ENCODE results near the gene BSN. TPM values are rescaled to one million over a fixed set of nuclear protein-coding genes. Genes with fewer than 3 reads are reported as not detected.
"Not testable (repeated sequence)": the region's sequence is repeated elsewhere in the genome, so short reads cannot be mapped to it uniquely, and the experiment has no call there.

The BSN gene
- total and polyA plus RNA-seq, 5 experiments from 2014 or later, result 0.19 to 0.23 (median 0.22) TPM; not detected in 2

- Mint-ChIP-seq H3K4me1 (peaks cover 5 to 27% (median 16%) of the 10 kb centered on the region in 4 donors), H3K36me3 (no peaks in the 10 kb centered on the region), H3K9me3 (no peaks in the 10 kb centered on the region), H3K27me3 (peaks cover 0 to 22% (median 8%) of the 10 kb centered on the region in 5 donors), H3K4me3 (peak overlapping the region in 4 of 10 donors; percentile 32 to 64 (median 62)), H3K27ac (peak overlapping the region in 1 of 10 donors; percentile 17)
- POLR2A ChIA-PET, result interaction anchor here (0.6 kb wide), 1 partner anchor 258 kb away, joined by 5 read pairs; no protein-coding TSS in a partner anchor
- ATAC-seq (no peak), DNase-seq (peak in 1 of 10 donors; percentile 11)
Observed at GRCh38 chr3:49552087-49552486, 2.2 kb upstream of the BSN start.

- ATAC-seq (no peak), DNase-seq (no peak)
- Mint-ChIP-seq H3K27me3 (peaks cover 0 to 26% (median 10%) of the 10 kb centered on the region in 5 donors), H3K9me3 (no peaks in the 10 kb centered on the region), H3K4me3 (peak overlapping the region; percentile 85 to 94 (median 90)), H3K36me3 (no peaks in the 10 kb centered on the region), H3K4me1 (peaks cover 5 to 27% (median 16%) of the 10 kb centered on the region in 4 donors), H3K27ac (peak overlapping the region in 5 of 10 donors; percentile 23 to 91 (median 87))
- POLR2A ChIA-PET, result interaction anchor here (0.6 kb wide), 1 partner anchor 47 kb away, joined by 3 read pairs; no protein-coding TSS in a partner anchor
Observed at GRCh38 chr3:49553324-49553691, 969 bp upstream of the BSN start.

- H3K9me3 Mint-ChIP-seq, result no peaks in the 10 kb centered on the region
- DNase-seq, result peak in 3 of 10 donors; percentile 46 to 72 (median 69)
- POLR2A ChIA-PET, result interaction anchor here (0.9 to 1.1 kb wide), 3 partner anchors 15 to 214 kb away, joined by 3 to 7 read pairs (median 3); partner anchors contain the start of gene USP4
- peak; percentile 66 to 80 for ATAC-seq
- peaks cover 0 to 3% (median 0%) of the 10 kb centered on the region in 3 donors for H3K36me3 Mint-ChIP-seq
- H3K4me3 Mint-ChIP-seq, result peak overlapping the region; percentile 58 to 92 (median 74)
- H3K27me3 Mint-ChIP-seq, result peaks cover 6 to 36% (median 10%) of the 10 kb centered on the region in 5 donors
- H3K27ac Mint-ChIP-seq, result peak overlapping the region in 2 of 10 donors; percentile 18 to 24
- peaks cover 5 to 27% (median 16%) of the 10 kb centered on the region in 4 donors for H3K4me1 Mint-ChIP-seq
Observed at GRCh38 chr3:49554633-49555265, 472 bp downstream of the BSN start.

- no peak for ATAC-seq
- H3K4me3 Mint-ChIP-seq, result peak overlapping the region in 1 of 10 donors; percentile 38
Observed at GRCh38 chr3:49556500-49557275, 2.4 kb downstream of the BSN start.

GRCh38 chr3:49563040-49563578 is 8.8 kb downstream of the BSN start:
- Mint-ChIP-seq H3K9me3 (no peaks in the 10 kb centered on the region), H3K27ac (no peak overlapping the region), H3K4me1 (no peaks in the 10 kb centered on the region), H3K36me3 (peaks cover 0 to 3% (median 0%) of the 10 kb centered on the region in 3 donors), H3K27me3 (peaks cover 3 to 26% (median 20%) of the 10 kb centered on the region in 5 donors), H3K4me3 (no peak overlapping the region)
- DNase-seq, result peak in 1 of 10 donors; percentile 26
- ATAC-seq, result no peak
- POLR2A ChIA-PET, result no interaction called here

More at GRCh38 chr3:49556500-49557275, 2.4 kb downstream of the BSN start:
- peaks cover 9 to 41% (median 12%) of the 10 kb centered on the region in 5 donors for H3K27me3 Mint-ChIP-seq
- peaks cover 0 to 3% (median 0%) of the 10 kb centered on the region in 3 donors for H3K36me3 Mint-ChIP-seq
- peaks cover 5 to 25% (median 16%) of the 10 kb centered on the region in 4 donors for H3K4me1 Mint-ChIP-seq
- no peak overlapping the region for H3K27ac Mint-ChIP-seq
- POLR2A ChIA-PET, result no interaction called here
- peak in 1 of 10 donors; percentile 53 for DNase-seq
- no peaks in the 10 kb centered on the region for H3K9me3 Mint-ChIP-seq

GRCh38 chr3:49563766-49564165 is 9.5 kb downstream of the BSN start:
- no peak for ATAC-seq
- Mint-ChIP-seq H3K4me3 (no peak overlapping the region), H3K9me3 (no peaks in the 10 kb centered on the region), H3K27me3 (peaks cover 3 to 23% (median 14%) of the 10 kb centered on the region in 5 donors), H3K27ac (no peak overlapping the region), H3K36me3 (no peaks in the 10 kb centered on the region), H3K4me1 (no peaks in the 10 kb centered on the region)
- peak in 1 of 10 donors; percentile 50 for DNase-seq
- POLR2A ChIA-PET, result no interaction called here

GRCh38 chr3:49566312-49566711 is 12.0 kb downstream of the BSN start:
- DNase-seq (peak in 1 of 10 donors; percentile 23), ATAC-seq (no peak)
- H3K9me3 Mint-ChIP-seq, result no peaks in the 10 kb centered on the region
- POLR2A ChIA-PET, result no interaction called here
- no peaks in the 10 kb centered on the region for H3K4me1 Mint-ChIP-seq
- peaks cover 0 to 10% (median 4%) of the 10 kb centered on the region in 5 donors for H3K27me3 Mint-ChIP-seq
- no peak overlapping the region for H3K27ac Mint-ChIP-seq
- H3K4me3 Mint-ChIP-seq, result no peak overlapping the region
- H3K36me3 Mint-ChIP-seq, result no peaks in the 10 kb centered on the region

- POLR2A ChIA-PET, result no interaction called here
- H3K27ac Mint-ChIP-seq, result peak overlapping the region in 1 of 10 donors; percentile 33
- H3K4me1 Mint-ChIP-seq, result no peaks in the 10 kb centered on the region
- no peak for DNase-seq
- peaks cover 0 to 5% (median 4%) of the 10 kb centered on the region in 5 donors for H3K27me3 Mint-ChIP-seq
- ATAC-seq, result no peak
- no peaks in the 10 kb centered on the region for H3K9me3 Mint-ChIP-seq
- H3K4me3 Mint-ChIP-seq, result no peak overlapping the region
- H3K36me3 Mint-ChIP-seq, result no peaks in the 10 kb centered on the region
Observed at GRCh38 chr3:49567406-49567805, 13.1 kb downstream of the BSN start.

GRCh38 chr3:49568965-49569364 is 14.7 kb downstream of the BSN start:
- Mint-ChIP-seq H3K4me3 (no peak overlapping the region), H3K9me3 (no peaks in the 10 kb centered on the region), H3K27ac (peak overlapping the region in 1 of 10 donors; percentile 4), H3K27me3 (peaks cover 0 to 1% (median 0%) of the 10 kb centered on the region in 5 donors), H3K36me3 (no peaks in the 10 kb centered on the region), H3K4me1 (no peaks in the 10 kb centered on the region)
- ATAC-seq (no peak), DNase-seq (no peak)
- POLR2A ChIA-PET, result no interaction called here

- Mint-ChIP-seq H3K36me3 (no peaks in the 10 kb centered on the region), H3K4me3 (no peak overlapping the region), H3K9me3 (no peaks in the 10 kb centered on the region), H3K27me3 (peaks cover 0 to 1% (median 0%) of the 10 kb centered on the region in 5 donors), H3K27ac (no peak overlapping the region), H3K4me1 (no peaks in the 10 kb centered on the region)
- POLR2A ChIA-PET, result no interaction called here
- ATAC-seq (no peak), DNase-seq (no peak)
Observed at GRCh38 chr3:49570028-49570654, 15.9 kb downstream of the BSN start.

GRCh38 chr3:49582177-49582576 is 27.9 kb downstream of the BSN start:
- no peaks in the 10 kb centered on the region for H3K36me3 Mint-ChIP-seq
- H3K27me3 Mint-ChIP-seq, result peaks cover 0 to 5% (median 0%) of the 10 kb centered on the region in 5 donors
- no peak overlapping the region for H3K4me3 Mint-ChIP-seq
- POLR2A ChIA-PET, result no interaction called here
- no peaks in the 10 kb centered on the region for H3K9me3 Mint-ChIP-seq
- ATAC-seq (no peak), DNase-seq (no peak)
- H3K27ac Mint-ChIP-seq, result no peak overlapping the region
- H3K4me1 Mint-ChIP-seq, result no peaks in the 10 kb centered on the region

GRCh38 chr3:49585261-49585755 is 31.0 kb downstream of the BSN start:
- H3K4me3 Mint-ChIP-seq, H3K9me3 Mint-ChIP-seq, DNase-seq, H3K27ac Mint-ChIP-seq, H3K27me3 Mint-ChIP-seq, POLR2A ChIA-PET, ATAC-seq, H3K4me1 Mint-ChIP-seq, H3K36me3 Mint-ChIP-seq: not testable (repeated sequence)
